Hepatic stellate cell (primary cell): ENCODE measurements around the gene CCDC97.

Experiments
- DNase-seq: peaks from one replicate; pipeline ENCODE4 v3.0.0; 2011; ENCODE audit warnings: low spot score

The CCDC97 gene

DNA sequence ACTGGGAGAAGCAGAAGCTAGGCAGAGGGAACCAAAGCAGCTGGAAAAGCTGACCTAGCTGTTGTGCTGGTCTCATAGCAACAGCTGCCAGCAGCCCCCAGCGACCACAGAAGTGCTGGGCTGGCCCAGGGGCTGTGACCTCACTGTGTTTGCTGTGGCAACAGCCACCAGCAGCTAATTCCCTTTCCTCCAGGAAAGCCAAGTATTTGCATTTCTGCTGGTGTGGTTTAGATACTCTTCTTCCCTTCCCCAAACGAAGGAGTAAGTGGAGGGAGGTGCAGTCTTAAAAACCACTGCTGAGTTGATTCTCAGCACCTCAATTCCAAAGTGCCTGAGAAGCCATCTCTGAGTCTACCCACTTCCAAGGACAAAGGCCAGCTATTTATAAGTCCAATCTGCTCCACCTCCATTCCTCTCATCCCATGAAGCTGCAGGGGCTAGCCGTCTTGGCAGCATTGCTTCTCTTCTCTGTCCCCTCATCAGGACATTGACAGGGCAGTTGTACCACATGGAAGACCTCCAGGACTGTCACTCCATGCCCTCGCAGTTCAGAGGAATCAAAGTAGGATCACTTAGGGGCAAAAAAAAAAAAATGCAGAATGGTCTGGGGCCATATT lies 11.5 kb upstream of the CCDC97 start:
- peak; percentile 96 for DNase-seq

DNA sequence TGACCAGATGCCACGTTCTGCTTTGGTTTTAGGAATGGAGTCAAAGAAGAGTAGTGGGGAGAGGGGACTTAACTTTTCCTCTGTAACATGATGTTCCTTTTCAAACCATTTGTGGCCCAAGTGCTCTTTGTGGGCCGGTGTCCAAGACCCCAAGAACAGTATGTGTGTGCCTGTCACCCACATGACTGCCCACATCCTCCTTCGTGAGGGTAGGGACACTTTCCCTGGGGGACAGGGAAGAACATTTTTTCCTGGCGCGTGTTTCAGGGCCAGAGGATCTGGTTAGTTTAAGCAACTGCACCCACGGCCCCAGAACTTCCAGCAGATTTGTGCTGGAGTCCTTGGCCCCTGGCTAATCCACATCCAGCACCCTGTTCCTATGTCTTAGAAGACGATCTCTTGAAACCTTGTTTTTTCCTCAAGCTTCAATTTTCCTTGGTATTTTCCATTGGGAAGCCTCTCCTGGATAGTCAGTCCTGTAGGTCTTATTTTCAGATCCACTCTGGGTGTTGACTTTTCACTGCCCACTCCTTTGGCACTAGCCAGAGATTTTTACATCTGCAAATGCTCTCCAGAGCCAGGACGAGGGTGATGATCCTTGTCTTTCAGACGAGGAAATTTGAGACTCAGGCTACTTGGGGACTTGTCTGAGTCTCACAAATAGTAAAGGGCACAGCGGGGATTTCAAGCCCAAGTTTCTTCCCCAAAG lies 10.8 kb upstream of the CCDC97 start:
- no peak for DNase-seq

DNA sequence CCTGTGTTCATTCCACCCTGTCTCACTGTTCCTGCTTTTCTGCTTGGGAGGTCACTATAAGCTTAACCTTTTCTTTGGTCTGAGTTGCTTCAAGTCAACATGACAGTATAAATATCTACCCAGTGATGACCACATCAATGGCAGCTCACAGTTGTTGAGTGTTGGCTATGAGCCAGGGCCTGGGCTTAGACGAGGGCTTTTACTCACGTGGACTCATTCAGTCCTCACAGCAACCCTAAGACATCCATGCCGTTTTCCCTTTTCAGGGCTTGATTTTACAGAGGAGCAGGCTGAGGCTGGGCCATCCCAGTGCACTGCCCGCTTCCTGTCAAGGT lies 10.2 kb upstream of the CCDC97 start:
- DNase-seq: peak; percentile 76

DNA sequence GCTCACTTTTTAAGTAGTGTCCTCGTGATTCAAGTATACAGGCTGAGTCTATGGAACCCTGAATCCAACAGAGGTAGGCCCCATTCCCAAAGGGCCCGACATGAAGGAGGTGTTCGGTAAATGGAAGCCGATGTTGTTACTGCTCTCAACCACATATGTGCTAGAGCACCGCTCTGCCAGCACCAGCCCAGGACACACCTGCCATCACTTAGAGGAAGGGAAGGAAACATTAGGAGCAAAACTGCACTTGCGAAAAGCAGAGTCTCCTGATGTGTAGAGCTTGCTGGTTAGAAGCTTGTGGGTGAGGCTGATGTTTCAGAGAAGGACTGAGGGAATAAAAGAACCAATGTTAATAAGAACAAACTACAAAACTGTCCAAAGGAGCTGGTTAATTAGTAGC lies 9.4 kb upstream of the CCDC97 start:
- DNase-seq: no peak

DNA sequence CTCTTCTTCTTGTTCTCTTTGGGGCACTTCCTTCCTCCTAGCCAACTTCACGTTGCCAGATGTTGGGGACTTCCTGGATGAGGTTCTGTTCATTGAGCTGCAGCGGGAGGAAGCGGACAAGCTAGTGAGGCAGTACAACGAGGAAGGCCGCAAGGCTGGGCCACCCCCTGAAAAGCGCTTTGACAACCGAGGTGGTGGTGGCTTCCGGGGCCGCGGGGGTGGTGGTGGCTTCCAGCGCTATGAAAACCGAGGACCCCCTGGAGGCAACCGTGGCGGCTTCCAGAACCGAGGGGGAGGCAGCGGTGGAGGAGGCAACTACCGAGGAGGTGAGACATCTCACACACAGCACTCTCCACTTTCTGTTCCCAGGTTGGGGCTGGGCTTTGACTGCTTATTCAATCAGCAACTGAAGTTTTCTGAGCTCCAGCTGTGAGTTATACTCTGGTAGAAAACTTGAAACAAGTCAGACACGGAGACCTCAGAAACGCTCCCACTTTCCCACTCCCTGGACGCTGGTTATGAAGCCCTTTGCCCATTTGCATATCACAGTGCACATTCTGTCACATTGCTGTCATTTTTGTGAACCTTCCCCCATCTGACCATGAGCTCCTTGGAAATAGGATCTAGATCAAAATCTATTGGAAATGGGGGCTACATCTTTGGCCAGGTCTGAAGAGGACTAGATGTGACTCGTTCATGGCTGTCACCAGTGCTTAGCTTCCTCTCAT lies 7.2 kb upstream of the CCDC97 start:
- no peak for DNase-seq

DNA sequence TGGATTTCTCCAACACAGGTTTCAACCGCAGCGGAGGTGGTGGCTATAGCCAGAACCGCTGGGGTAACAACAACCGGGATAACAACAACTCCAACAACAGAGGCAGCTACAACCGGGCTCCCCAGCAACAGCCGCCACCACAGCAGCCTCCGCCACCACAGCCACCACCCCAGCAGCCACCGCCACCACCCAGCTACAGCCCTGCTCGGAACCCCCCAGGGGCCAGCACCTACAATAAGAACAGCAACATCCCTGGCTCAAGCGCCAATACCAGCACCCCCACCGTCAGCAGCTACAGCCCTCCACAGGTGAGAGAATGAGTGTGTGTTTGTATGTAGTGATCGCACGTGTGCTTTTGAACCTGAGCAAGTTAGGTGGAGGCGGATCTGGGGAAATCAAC lies 6.0 kb upstream of the CCDC97 start:
- no peak for DNase-seq

DNA sequence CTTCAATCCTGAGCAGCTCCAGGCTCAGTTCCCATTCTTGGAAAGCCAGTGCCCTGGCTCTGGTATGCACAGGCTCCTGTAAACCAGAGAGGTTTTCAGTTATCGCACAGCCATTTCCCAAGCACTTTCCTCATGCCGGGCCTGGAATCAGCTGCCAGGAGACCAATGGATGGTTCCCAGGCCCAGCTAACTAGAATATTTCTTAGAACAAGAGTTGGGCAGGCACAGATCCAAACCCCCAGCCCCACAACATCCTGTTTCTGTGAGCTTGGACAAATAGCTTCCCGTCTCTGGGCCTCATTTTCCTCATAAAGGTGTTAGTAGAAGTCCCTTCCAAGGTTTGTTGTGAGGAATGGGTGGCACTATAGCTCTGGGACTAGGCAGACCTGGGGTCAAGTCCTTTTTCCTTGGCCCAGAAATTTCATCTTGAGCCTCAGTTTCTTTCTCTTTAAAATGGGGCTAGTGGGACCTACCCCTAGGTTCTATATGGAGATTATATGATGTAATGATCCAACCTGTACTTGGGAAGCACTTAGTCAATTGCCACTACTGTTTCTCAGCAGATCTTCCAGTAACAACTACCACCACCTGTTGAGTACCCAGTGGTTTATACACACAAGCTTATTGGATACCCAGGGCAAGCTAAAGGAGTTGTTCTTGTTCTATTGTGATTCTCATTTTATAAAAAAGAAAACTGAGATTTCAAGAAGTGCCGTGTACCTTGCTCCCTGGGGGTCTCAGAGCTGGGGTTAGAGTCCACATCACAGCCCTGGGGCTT lies 5.1 kb upstream of the CCDC97 start:
- no peak for DNase-seq

DNA sequence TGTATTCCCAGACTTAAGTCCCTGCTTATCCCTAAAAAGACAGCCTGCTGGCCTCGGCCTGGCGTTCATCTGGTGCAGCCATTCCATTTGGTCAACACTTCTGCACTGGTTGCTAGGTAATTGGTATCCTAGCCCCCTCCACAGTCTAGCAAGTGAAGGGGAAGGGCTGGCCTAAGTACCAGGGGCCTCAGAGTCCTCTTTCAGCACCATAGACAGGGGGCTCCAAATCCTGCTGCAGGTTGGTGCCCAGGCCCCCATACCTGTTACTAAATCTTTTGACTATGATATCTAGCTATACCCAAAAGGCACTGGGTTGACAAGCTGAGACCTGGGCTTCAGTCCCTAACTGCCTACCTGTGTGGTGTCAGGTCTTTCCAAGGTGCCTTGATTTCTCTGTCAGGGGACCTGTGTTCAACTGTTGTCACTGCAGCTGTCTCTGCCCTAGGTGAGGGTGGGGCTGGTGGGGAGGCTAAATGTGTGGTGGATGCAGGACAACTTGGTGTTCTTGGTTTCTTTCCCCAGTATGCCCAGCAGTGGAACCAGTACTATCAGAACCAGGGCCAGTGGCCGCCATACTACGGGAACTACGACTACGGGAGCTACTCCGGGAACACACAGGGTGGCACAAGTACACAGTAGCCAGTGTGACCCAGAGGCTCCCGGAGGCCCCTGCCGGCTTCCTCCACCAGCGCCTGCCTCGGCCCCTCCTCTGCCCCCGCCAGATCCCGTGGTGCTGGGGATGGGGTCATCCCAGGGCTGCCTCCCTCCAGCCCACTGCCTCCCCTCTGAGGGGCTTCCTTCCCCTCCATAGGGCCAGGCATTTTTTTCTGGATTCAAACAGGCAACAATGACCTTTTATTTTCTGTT lies 3.8 kb upstream of the CCDC97 start:
- no peak for DNase-seq

DNA sequence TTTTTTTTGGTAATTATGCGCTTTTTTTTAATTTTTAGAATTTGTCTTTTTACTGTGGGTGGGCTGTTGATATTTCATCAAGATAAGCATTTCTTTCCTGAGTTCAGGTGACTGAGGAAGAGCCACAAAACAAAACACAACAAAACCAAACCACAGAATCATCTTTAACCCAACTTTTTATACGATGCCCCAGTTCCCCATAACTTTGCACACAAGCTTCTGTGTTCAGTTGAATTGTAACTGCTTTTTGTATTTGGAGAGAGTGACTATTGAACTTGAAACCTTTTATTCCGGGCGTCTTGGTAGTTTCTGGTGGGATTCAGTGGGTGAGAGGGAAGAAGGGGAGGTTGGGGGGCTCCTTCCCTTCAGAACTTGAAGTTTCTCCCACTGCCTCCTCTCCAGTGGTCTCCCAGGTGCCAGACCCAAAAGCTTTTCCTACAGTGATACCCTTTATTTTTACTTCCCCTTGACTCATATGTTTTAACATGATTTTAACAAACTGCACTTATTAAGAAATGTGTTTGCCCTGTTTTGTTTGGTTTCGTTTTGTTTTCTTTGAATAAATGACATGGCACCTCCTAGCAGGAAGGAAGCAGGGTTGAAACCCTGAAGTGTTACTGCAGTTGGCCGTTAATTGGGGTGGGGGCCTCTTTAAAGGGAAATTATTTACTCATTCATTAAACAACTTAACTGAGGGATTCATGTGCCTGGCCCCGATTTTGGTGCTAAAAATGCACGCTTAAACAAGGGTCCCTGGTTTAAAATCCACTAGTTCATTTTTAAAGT lies 2.7 kb upstream of the CCDC97 start:
- no peak for DNase-seq

DNA sequence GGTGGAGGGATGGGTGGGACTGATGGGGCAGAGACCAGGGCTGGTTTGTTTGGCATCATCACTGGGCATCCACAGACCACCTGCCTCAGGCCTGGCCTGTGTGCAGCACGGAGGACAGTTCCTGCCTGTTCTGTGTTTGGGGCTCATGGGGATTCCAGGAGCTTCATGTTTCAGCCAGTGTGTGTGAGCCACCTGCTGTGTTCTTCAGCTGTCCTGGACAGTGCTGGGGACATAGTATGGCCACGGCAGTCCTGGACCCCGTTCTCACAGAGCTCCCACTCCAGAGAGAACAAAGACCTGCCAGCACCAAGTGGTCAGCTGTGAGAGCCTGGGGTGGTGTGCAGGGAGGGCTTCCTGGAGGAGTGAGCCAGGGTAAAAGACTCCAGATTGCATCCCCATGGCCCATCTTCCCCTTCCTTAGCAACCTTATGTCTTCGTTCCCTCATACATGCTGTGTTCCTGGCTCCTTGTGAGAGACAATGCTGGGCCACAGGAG lies 2.0 kb upstream of the CCDC97 start:
- DNase-seq: no peak

DNA sequence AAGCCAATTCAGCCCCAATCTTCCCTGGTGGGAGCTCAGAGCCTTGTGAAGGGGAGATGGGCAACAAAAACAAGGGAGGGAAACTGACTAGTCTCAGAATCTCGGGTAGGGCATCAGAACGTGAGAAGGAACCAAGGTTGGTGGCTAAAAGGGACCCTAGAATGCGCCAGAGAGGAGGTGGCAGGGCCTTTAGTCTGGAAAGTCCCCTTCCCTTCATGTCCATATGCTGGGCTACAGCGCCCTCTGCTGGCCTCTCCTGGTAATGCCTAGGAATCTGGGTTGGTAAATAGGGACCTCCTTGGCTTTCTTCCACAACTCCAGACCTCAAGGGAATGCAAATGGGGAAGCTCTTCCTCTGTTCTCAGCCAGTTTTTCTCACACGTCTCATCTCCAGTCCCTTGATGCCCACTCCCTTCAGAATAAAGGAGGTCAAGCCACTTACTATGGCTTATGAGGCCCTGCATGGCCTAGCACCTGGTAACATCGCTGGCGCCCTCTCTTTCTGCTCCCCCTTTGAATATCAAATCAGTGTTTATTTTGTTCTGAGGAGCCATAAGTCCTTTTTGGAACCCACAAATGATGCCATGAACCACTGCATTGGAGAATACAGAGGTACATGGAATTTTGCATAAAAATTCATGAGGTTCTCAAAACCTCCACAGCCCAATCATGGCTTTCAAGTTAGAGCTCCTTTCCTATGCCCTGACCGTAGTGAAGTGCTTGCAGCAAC lies 1.4 kb upstream of the CCDC97 start:
- DNase-seq: peak; percentile 79

DNA sequence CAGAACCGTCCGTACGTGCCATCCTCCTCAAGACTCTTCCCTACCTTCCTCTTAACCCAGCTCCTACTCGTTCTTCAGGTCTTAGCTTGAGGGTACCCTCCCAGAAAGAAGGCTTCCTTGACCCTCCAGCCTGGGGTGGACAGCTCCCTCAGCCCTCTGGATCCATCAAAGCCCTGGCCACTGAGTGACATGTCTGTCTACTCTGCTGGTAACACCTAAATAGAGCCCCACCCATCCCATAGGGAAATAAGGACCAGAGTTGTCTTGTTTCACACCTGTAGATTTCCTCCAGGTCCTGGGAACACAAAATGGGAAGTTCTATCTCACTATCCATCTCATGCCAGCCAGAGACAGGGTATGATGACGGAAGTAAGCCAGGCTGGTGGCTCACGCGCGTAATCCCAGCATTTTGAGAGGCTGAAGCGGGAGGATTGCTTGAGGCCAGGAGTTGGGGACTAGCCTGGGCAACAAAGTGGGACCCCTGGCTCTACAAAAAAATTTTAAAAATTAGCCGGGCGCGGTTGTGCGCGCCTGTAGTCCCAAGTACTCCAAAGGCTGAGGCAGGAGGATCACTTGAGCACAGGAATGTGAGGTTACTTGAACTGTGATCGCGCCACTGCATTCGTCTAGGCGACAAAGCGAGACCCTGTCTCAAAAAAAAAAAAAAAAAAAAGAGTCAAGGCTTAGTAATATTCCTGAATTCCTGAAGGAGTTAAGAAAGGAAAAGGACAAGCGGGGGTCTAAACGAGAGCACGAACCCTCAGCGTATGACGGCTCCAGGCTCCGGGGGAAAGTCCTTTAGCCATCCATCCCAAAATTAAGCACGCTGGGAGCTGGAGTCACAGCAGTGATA lies 566 bp upstream of the CCDC97 start:
- no peak for DNase-seq

DNA sequence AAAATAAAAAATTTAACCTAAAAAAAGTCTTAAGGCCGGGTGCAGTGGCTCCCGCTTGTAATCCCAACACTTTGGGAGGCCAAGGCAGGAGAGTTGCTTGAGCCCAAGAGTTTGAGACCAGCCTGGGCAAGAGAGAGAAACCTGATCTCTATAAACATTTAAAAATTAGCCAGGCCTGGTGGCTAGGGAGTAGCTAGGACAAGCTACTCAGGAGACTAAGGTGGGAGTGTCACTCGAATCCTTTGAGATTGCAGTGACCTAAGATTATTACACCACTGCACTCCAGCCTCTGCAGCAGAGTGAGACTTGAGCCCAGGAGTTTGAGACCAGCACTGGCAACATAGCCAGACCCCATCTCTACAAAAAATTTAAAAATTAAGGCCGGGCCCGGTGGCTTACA lies 1.1 kb downstream of the CCDC97 start:
- no peak for DNase-seq

DNA sequence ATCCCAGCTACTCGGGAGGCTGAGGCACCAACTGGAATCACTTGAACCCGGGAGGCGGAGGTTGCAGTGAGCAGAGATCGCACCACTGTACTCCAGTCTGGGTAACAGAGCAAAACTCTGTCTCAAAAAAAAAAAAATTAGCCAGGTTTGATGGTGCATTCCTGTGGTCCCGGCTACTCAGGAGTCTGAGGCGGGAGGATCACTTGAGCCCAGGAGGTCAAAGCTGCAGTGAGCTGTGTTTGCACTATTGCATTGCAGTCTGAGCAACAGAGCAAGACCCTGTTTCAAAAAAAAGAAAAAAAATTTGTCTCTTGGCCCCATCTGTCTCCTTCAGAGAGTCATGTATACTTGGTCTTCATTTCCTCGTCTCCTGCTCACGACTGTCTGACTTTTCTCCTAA lies 1.6 kb downstream of the CCDC97 start:
- DNase-seq: no peak

DNA sequence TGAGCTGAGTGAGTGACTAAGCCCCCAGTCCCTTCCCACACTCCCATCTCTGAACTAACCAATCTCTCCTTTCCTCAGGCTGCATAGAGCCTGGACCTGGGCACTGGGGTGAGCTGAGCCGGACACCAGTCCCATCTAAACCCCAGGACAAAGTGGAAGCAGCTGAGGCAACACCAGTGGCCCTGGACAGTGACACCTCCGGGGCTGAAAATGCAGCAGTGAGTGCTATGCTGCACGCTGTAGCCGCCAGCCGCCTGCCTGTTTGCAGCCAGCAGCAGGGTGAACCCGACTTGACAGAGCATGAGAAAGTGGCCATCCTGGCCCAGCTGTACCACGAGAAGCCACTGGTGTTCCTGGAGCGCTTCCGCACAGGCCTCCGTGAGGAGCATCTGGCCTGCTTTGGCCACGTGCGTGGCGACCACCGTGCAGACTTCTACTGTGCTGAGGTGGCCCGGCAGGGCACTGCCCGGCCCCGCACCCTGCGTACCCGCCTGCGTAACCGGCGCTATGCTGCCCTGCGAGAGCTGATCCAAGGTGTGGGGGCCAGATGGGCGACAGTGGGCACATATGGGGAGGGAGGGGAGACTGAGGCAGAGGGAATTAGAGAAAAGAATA lies 6.4 kb downstream of the CCDC97 start:
- no peak for DNase-seq

DNA sequence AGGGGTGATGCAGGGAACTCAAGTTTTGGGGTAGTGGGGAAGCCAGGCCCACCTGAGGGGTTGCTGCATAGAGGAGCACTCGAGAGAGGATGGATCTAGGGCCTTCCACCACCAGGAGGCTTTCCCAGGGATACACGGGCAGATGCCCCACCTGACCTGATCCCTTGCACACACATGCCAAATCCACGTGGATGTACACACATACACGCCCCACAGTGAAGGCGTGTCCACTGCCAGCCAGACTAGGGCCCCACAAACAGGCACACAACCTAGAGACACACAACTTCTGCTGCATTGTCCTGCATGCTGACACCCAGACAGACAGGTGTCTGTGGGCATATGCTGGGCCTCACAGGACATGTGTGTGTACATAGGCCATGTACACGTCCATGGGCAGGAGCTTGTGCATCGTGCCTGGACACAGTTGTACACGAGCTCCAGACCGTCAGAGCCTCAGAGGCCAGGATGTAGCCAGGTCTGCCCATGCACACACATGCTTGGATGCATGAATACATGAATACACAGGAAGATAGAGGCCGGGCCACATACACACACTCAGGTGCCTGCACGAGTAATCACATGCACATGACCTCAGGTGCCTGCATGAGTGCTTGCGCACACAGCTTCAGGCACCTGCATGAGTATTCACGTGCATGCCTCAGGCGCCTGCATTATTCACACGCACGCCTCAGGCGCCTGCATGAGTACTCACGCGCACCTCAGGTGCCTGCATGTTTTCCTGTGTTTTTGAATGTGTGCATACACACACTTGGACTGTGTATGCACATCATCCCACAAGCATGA lies 8.9 kb downstream of the CCDC97 start:
- no peak for DNase-seq

DNA sequence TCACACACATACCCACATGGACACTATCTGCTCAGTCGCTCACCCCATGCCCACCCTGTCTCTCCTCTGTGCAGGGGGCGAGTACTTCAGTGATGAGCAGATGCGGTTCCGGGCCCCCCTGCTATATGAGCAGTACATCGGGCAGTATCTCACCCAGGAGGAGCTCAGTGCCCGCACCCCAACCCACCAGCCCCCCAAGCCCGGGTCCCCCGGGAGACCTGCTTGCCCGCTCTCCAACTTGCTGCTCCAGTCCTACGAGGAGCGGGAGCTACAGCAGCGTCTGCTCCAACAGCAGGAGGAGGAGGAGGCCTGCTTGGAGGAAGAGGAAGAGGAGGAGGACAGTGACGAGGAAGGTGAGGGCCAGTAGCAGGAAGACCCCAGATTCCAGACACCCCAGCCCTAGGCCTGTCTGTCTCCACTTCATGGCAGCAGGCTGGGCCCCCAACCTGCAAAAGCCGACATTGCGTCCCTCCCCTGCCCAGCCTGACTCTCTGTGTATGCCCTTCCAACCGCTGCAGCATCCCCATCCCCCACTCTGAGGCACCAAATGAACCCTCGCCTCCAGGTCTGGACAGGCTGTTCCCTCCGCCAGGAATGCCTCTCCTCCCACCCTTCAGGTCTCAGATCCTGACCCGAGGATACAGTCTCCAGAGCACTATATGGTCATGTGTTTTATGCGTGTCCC lies 9.7 kb downstream of the CCDC97 start:
- no peak for DNase-seq
